Esophagus muscularis mucosa (tissue), 4 donors: ENCODE data around the gene ENTPD6. TPM values are rescaled to one million over a fixed set of nuclear protein-coding genes. Genes with fewer than 3 reads are reported as not detected.
A peak's percentile ranks its signal among the peaks of the same experiment; 100 is the strongest.

Experiments
- DNase-seq: peaks from one replicate; pipeline ENCODE4 v3.0.0-alpha.2; 2017; ENCODE audit errors: extremely low spot score
- H3K27ac ChIP-seq, 4 donors: fragments of 200-600 bp; sonication (generic); replicated peaks in 1 of 4; 1 replicate in 3 of 4; 2 replicates in 1 of 4; pipeline ENCODE4 v1.5.1; 2016 to 2019; ENCODE audit warnings: mild to moderate bottlenecking in 1 of 4
- H3K27me3 ChIP-seq, 4 donors: fragments of 200-600 bp; sonication (generic); one replicate each; pipeline versions ENCODE4 v1.5.1 to v1.6.0; 2016 to 2019
- H3K36me3 ChIP-seq, 4 donors: fragments of 200-600 bp; sonication (generic); one replicate each; pipeline ENCODE4 v1.5.1; 2016 to 2019
- H3K4me1 ChIP-seq, 4 donors: fragments of 200-600 bp; sonication (generic); one replicate each; pipeline ENCODE4 v1.5.1; 2016 to 2019
- H3K4me3 ChIP-seq, 4 donors: fragments of 200-600 bp; sonication (generic); 1 replicate in 2 of 4; 2 replicates in 2 of 4; pipeline ENCODE4 v1.5.1; 2016 to 2019; ENCODE audit warnings: mild to moderate bottlenecking in 4 of 4, moderate library complexity in 1 of 4
- H3K9me3 ChIP-seq, 4 donors: fragments of 200-600 bp; sonication (generic); 1 replicate in 3 of 4; 2 replicates in 1 of 4; pipeline ENCODE4 v1.5.1; 2016 to 2019
- EP300 ChIP-seq: sonication (generic); formaldehyde crosslinking; IDR thresholded peaks from one replicate; pipeline ENCODE4 v1.6.1; 2017; ENCODE audit warnings: antibody characterized with exemption
- POLR2A ChIP-seq: fragments of 450-650 bp; IDR thresholded peaks from one replicate; pipeline ENCODE4 v1.6.1; 2017; ENCODE audit warnings: antibody characterized with exemption, moderate library complexity, mild to moderate bottlenecking, low read depth
- POLR2AphosphoS5 ChIP-seq, 2 donors: sonication (generic); formaldehyde crosslinking; IDR thresholded peaks; one replicate each; pipeline ENCODE4 v1.6.1; 2017; ENCODE audit warnings: antibody characterized with exemption in 2 of 2
- WGBS: methylation state at CpG from one replicate; pipeline ENCODE4 v1.1.5; 2018; 5-methylcytosine and 5-hydroxymethylcytosine counted together
- intact Hi-C: fragments of 100-400 bp; cut with DNase I; formaldehyde crosslinking; loops from one replicate; pipeline ENCODE4 v1.15.1; 2023
- small RNA-seq, 3 donors: library from RNA; depleted of rRNA; stranded (forward); fragments of <200 nt; gene quantifications; one replicate each; pipeline ENCODE3, GENCODE V24; 2016
- total RNA-seq, 4 donors: library from RNA; depleted of rRNA; stranded (reverse); fragments of >200 nt; gene quantifications; one replicate each; pipeline versions ENCODE4 v1.1.0 to v1.2.1, GENCODE V29; 2016
- TF ChIP-seq, protein P1 (sequence below), 3 experiments: fragments of 200-600 bp in 2 of 3; fragments of 450-650 bp in 1 of 3; sonication (generic) in 2 of 3; IDR thresholded peaks; one replicate each; pipeline ENCODE4 v1.5.1; 2017 to 2019; ENCODE audit warnings: antibody characterized with exemption in 3 of 3, mild to moderate bottlenecking in 2 of 3, moderate library complexity in 1 of 3

ENTPD6 gene
- total RNA-seq, 4 donors from 2014 or later, result 39.0 to 44.1 (median 43.5) TPM

DNA sequence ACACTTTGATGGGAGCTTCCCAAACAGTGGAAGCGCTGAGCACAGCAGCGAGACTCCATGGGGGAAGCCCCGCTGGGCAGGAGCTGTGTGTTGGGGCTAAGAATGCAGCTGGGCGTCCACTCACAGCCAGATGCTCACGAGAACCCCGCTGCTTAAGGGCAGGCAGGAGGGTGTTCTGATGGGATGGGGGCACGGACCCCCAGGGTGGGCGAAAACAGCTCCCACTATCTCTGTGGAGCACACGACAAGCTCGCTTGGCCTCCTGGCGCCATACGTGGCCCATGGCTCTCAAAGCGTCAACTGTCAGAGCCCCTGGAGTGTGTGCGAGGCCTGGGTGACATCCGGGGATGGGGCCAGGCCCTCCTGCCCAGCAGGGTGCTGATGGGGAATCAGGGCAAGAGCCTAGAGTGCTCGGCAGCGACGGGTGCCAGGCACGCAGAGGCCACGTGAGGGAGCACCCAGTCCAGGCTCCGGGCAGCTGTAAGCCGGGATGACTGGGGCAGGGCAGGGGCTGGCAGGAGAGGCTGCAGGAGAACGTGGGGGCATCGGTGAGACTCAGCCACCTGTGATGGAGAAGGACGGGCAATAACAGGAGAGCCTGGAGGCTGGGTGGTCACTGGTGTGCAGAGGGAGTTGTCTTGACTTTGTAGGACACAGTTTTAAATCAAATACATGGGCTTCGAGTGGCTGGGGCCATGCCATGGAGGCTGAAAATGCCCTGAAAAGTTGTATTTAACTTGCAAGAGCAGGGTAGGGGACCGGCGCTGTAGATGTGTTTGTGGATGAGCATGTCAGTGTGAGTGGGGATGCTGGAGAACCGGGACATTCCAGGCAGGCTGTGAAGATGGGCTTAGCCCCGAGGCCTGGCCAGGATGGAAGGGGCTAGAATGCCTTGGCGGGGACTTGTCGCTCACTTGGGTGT, 79.6 kb downstream of the ENTPD6 start:
- H3K36me3 ChIP-seq, result peaks cover 40 to 98% (median 96%) of the 10 kb centered on the region in 4 donors
- H3K4me3 ChIP-seq, result no peak overlapping the region
- no peaks in the 10 kb centered on the region for H3K9me3 ChIP-seq
- 89% methylated on average over 28 of the region's 32 CpGs for WGBS
- peak overlapping the region; percentile 79 to 86 (median 84) for H3K27ac ChIP-seq
- intact Hi-C loops, result no loop called here
- no peaks in the 10 kb centered on the region for H3K27me3 ChIP-seq
- no peak for DNase-seq
- H3K4me1 ChIP-seq, result peaks cover 54 to 82% (median 75%) of the 10 kb centered on the region in 4 donors
- TF ChIP-seq EP300, result no peak
- no peak for TF ChIP-seq POLR2AphosphoS5 (IDR thresholded peaks at IDR 0.05)
- no peak for TF ChIP-seq POLR2A

DNA sequence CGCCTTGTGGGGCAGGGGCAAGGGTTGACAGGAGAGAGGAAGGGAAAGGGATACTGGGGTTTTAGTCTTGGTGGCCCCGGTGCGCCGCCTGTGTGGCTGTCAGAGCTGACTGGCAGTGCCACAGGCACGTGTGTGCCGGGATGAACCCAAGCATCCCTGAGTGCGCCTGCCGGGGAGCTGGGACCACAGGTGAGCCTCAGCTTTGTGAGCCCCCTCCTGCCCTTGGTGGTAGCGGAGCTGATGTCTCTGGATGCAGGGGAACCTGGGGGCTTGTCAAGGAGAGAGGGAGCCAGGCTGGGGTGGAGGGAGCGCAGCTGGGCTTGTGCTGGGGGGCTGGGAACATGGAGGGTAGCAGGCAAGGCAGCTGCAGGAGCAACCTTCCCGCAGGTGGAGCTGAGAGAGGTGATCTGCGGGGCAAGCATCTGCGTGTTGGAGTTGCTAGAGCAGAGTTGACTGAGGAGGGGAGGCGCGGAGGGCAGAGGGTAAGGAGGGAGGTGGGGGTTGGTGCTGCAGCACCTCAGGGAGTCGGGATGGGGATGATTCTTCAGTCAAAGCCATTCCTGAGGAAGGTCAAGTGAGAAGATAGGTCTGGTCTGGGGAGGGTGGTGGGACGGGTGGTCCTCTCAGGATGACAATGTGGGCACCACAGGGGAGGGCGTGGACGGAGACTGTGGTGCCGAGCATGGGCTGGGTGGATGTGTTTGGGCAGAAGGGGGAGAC, 80.5 kb downstream of the ENTPD6 start:
- TF ChIP-seq EP300 (no peak), POLR2A (no peak), POLR2AphosphoS5 (IDR thresholded peaks at IDR 0.05) (no peak)
- TF ChIP-seq, protein P1, sequence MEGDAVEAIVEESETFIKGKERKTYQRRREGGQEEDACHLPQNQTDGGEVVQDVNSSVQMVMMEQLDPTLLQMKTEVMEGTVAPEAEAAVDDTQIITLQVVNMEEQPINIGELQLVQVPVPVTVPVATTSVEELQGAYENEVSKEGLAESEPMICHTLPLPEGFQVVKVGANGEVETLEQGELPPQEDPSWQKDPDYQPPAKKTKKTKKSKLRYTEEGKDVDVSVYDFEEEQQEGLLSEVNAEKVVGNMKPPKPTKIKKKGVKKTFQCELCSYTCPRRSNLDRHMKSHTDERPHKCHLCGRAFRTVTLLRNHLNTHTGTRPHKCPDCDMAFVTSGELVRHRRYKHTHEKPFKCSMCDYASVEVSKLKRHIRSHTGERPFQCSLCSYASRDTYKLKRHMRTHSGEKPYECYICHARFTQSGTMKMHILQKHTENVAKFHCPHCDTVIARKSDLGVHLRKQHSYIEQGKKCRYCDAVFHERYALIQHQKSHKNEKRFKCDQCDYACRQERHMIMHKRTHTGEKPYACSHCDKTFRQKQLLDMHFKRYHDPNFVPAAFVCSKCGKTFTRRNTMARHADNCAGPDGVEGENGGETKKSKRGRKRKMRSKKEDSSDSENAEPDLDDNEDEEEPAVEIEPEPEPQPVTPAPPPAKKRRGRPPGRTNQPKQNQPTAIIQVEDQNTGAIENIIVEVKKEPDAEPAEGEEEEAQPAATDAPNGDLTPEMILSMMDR (IDR thresholded peaks at IDR 0.05), result no peak
- Histone ChIP-seq H3K36me3 (peaks cover 40 to 98% (median 96%) of the 10 kb centered on the region in 4 donors), H3K4me1 (peaks cover 54 to 81% (median 76%) of the 10 kb centered on the region in 4 donors), H3K9me3 (no peaks in the 10 kb centered on the region), H3K27me3 (no peaks in the 10 kb centered on the region), H3K27ac (peak overlapping the region; percentile 79 to 86 (median 84)), H3K4me3 (no peak overlapping the region)
- DNase-seq, result no peak
- intact Hi-C loops, result no loop called here
- WGBS, result 92% methylated on average over 19 of the region's 20 CpGs

Small RNA genes lying within 50 kb of the gene (small RNA-seq; reads per million reads assigned to genes)
- 0 reads per million in 3 donors for gene AL035252.4
- 0 reads per million in 3 donors for gene AL121772.2
- gene RF00019, result 0 reads per million in 3 donors

Other genes with a start within 250 kb of the ENTPD6 start
- 10 to 100 TPM in 1 of 4 donors, 1 to 10 TPM in 2, not detected in 1; 1.2 to 13.8 (median 1.5) TPM for gene CST7, start 246.4 kb upstream of the ENTPD6 start, total RNA-seq
- gene APMAP, start 203.0 kb upstream of the ENTPD6 start, total RNA-seq, result 10 to 100 TPM; 21.6 to 35.6 (median 32.5) TPM
- 100 to 1,000 TPM in 1 of 4 donors, 10 to 100 TPM in 3; 36.6 to 154 (median 65.3) TPM for gene ACSS1, start 137.6 kb upstream of the ENTPD6 start, total RNA-seq
- under 1 TPM in 1 of 4 donors, not detected in 3; 0.83 TPM for gene VSX1, start 113.6 kb upstream of the ENTPD6 start, total RNA-seq
- 100 to 1,000 TPM; 398 to 632 (median 462) TPM for gene PYGB, start 52.4 kb downstream of the ENTPD6 start, total RNA-seq
- 10 to 100 TPM; 27.0 to 41.6 (median 35.4) TPM for gene ABHD12, start 195.1 kb downstream of the ENTPD6 start, total RNA-seq
- gene GINS1, start 212.0 kb downstream of the ENTPD6 start, total RNA-seq, result under 1 TPM; 0.33 to 0.63 (median 0.47) TPM